OCI-LY1 (cell line): ENCODE results near the gene RALGPS2.

Experiments
- CTCF ChIP-seq: fragments of 200-600 bp; sonication (generic), shearing (Covaris generic); IDR thresholded peaks from 2 replicates; pipeline ENCODE4 v1.5.1; 2017; ENCODE audit warnings: mild to moderate bottlenecking, antibody characterized with exemption, low read length, moderate library complexity, mixed read lengths
- EZH2 ChIP-seq: fragments of 200-600 bp; sonication (generic), shearing (Covaris generic); IDR thresholded peaks from 2 replicates; pipeline ENCODE4 v1.8.0; 2017; ENCODE audit warnings: borderline replicate concordance, mixed run types, mild to moderate bottlenecking, antibody characterized with exemption, low read length, moderate library complexity, mixed read lengths

- no peak for TF ChIP-seq CTCF
- no peak for TF ChIP-seq EZH2
Measured at GRCh38 chr1:178713259-178713658, 11.8 kb upstream of the RALGPS2 start.
